ENCODE results near the gene ADI1.
"Not testable (repeated sequence)": the region's sequence is repeated elsewhere in the genome, so short reads cannot be mapped to it uniquely, and the experiment has no call there.

Gene ADI1

GRCh38 chr2:3451169-3451568 is 68.2 kb downstream of the ADI1 start:
- no peak for DNase-seq (ENCODE audit: insufficient read length, low spot score)
- FAIRE-seq = no peak

GRCh38 chr2:3450385-3451010 is 68.8 kb downstream of the ADI1 start:
- FAIRE-seq (no peak), DNase-seq (ENCODE audit: insufficient read length, low spot score) (no peak)

GRCh38 chr2:3449936-3450335 is 69.4 kb downstream of the ADI1 start:
- DNase-seq (ENCODE audit: insufficient read length, low spot score) (no peak), FAIRE-seq (no peak)

- FAIRE-seq = no peak
- DNase-seq (ENCODE audit: insufficient read length, low spot score) = no peak
Measured at GRCh38 chr2:3449086-3449485, 70.2 kb downstream of the ADI1 start.

- not testable (repeated sequence) for DNase-seq (ENCODE audit: insufficient read length, low spot score)
Measured at GRCh38 chr2:3448441-3448911, 70.9 kb downstream of the ADI1 start.

GRCh38 chr2:3447789-3448317 is 71.5 kb downstream of the ADI1 start:
- DNase-seq (ENCODE audit: insufficient read length, low spot score) = no peak
- no peak for FAIRE-seq

More at GRCh38 chr2:3448441-3448911, 70.9 kb downstream of the ADI1 start:
- FAIRE-seq = not testable (repeated sequence)
